Liver (tissue), 3 donors: ENCODE measurements around the gene FNBP1.

Source experiments
- EGR1 ChIP-seq, 2 donors: IDR thresholded peaks; 2 replicates each; pipeline ENCODE4 v1.6.1; 2016 to 2018; ENCODE audit warnings: antibody characterized with exemption in 2 of 2, low read depth in 2 of 2
- GABPA ChIP-seq, 2 donors: IDR thresholded peaks in 1 of 2; conservative IDR thresholded peaks in 1 of 2; 2 replicates each; pipeline ENCODE4 v1.6.1; 2016; ENCODE audit warnings: antibody characterized with exemption in 2 of 2, mild to moderate bottlenecking in 1 of 2, moderate library complexity in 1 of 2
- HNF4A ChIP-seq, 2 donors: conservative IDR thresholded peaks; 2 replicates each; pipeline ENCODE4 v1.6.1; 2016; ENCODE audit warnings: antibody characterized with exemption in 2 of 2, mild to moderate bottlenecking in 2 of 2
- JUND ChIP-seq, 2 donors: IDR thresholded peaks; 2 replicates each; pipeline ENCODE4 v1.6.1; 2016; ENCODE audit warnings: antibody characterized with exemption in 2 of 2
- RAD21 ChIP-seq, 2 donors: IDR thresholded peaks; 2 replicates each; pipeline ENCODE4 v1.6.1; 2016; ENCODE audit warnings: antibody characterized with exemption in 2 of 2, mild to moderate bottlenecking in 2 of 2
- RXRA ChIP-seq, 2 donors: IDR thresholded peaks; 2 replicates each; pipeline ENCODE4 v1.6.1; 2017 to 2018; ENCODE audit warnings: antibody characterized with exemption in 2 of 2, mild to moderate bottlenecking in 1 of 2
- TAF1 ChIP-seq: conservative IDR thresholded peaks from 2 replicates; pipeline ENCODE4 v1.6.1; 2016; ENCODE audit warnings: antibody characterized with exemption, mild to moderate bottlenecking
- YY1 ChIP-seq: IDR thresholded peaks from 2 replicates; pipeline ENCODE4 v1.6.1; 2016; ENCODE audit warnings: antibody characterized with exemption, mild to moderate bottlenecking
- TF ChIP-seq, protein P1 (sequence below): fragments of 150-350 bp; IDR thresholded peaks from 2 replicates; pipeline ENCODE4 v1.5.1; 2017; ENCODE audit warnings: improper control_type of control experiment, low read depth, low read length; ENCODE audit not compliant: missing input control
- TF ChIP-seq, protein P2 (sequence below): IDR thresholded peaks from 2 replicates; pipeline ENCODE4 v1.6.1; 2016; ENCODE audit warnings: antibody characterized with exemption, mild to moderate bottlenecking
- TF ChIP-seq, protein P3 (sequence below): IDR thresholded peaks from 2 replicates; pipeline ENCODE4 v1.6.1; 2016; ENCODE audit warnings: antibody characterized with exemption
- donor health status: healthy.
- donor health status: healthy.

DNA sequence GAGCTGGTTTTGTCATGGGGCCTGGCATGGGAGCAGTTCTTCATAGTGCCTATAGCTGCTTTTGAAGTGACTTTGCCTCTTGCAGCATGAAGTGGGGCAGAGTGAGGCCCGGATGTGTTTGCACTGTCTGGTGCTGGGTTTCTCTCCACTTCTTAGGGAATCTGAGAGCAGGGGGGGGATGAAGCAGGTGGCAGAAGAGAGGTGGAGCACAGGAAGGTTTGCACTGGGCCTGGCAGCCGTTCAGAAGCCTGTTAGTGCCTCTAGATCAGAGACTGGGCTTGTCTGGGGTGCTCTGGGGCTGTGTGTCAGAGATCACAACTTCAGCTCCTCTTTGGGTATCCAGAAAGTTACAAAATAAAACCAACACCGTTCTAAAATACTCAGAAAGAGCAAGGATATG lies 189.4 kb downstream of the FNBP1 start:
- no peak for TF ChIP-seq YY1
- TF ChIP-seq, protein P1, sequence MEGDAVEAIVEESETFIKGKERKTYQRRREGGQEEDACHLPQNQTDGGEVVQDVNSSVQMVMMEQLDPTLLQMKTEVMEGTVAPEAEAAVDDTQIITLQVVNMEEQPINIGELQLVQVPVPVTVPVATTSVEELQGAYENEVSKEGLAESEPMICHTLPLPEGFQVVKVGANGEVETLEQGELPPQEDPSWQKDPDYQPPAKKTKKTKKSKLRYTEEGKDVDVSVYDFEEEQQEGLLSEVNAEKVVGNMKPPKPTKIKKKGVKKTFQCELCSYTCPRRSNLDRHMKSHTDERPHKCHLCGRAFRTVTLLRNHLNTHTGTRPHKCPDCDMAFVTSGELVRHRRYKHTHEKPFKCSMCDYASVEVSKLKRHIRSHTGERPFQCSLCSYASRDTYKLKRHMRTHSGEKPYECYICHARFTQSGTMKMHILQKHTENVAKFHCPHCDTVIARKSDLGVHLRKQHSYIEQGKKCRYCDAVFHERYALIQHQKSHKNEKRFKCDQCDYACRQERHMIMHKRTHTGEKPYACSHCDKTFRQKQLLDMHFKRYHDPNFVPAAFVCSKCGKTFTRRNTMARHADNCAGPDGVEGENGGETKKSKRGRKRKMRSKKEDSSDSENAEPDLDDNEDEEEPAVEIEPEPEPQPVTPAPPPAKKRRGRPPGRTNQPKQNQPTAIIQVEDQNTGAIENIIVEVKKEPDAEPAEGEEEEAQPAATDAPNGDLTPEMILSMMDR: no peak
- TF ChIP-seq RXRA (IDR thresholded peaks at IDR 0.05): no peak
- TF ChIP-seq, protein P2, sequence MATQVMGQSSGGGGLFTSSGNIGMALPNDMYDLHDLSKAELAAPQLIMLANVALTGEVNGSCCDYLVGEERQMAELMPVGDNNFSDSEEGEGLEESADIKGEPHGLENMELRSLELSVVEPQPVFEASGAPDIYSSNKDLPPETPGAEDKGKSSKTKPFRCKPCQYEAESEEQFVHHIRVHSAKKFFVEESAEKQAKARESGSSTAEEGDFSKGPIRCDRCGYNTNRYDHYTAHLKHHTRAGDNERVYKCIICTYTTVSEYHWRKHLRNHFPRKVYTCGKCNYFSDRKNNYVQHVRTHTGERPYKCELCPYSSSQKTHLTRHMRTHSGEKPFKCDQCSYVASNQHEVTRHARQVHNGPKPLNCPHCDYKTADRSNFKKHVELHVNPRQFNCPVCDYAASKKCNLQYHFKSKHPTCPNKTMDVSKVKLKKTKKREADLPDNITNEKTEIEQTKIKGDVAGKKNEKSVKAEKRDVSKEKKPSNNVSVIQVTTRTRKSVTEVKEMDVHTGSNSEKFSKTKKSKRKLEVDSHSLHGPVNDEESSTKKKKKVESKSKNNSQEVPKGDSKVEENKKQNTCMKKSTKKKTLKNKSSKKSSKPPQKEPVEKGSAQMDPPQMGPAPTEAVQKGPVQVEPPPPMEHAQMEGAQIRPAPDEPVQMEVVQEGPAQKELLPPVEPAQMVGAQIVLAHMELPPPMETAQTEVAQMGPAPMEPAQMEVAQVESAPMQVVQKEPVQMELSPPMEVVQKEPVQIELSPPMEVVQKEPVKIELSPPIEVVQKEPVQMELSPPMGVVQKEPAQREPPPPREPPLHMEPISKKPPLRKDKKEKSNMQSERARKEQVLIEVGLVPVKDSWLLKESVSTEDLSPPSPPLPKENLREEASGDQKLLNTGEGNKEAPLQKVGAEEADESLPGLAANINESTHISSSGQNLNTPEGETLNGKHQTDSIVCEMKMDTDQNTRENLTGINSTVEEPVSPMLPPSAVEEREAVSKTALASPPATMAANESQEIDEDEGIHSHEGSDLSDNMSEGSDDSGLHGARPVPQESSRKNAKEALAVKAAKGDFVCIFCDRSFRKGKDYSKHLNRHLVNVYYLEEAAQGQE: no peak
- TF ChIP-seq, protein P3, sequence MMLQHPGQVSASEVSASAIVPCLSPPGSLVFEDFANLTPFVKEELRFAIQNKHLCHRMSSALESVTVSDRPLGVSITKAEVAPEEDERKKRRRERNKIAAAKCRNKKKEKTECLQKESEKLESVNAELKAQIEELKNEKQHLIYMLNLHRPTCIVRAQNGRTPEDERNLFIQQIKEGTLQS: no peak
- no peak for TF ChIP-seq EGR1 (IDR thresholded peaks at IDR 0.05; ENCODE audit: low read depth in 2 of 2)
- no peak for TF ChIP-seq GABPA (IDR thresholded peaks at IDR 0.05 in 1 of 2, conservative IDR thresholded peaks at IDR 0.05 in 1 of 2)
- no peak for TF ChIP-seq RAD21 (IDR thresholded peaks at IDR 0.05)
- TF ChIP-seq TAF1: no peak
- no peak for TF ChIP-seq HNF4A (conservative IDR thresholded peaks at IDR 0.05)
- TF ChIP-seq JUND (IDR thresholded peaks at IDR 0.05): no peak
